Vagina (tissue), 2 donors: Measurements from ENCODE around the gene FBXL7. TPM values are rescaled to one million over a fixed set of nuclear protein-coding genes. Genes with fewer than 3 reads are reported as not detected.

Experiments used
- DNase-seq, 2 donors: peaks; one replicate each; pipeline ENCODE4 v3.0.0-alpha.2; 2017; ENCODE audit errors: extremely low spot score in 2 of 2
- H3K27ac ChIP-seq: fragments of 200-600 bp; sonication (generic); one replicate; pipeline ENCODE4 v1.5.1; 2019
- H3K27me3 ChIP-seq: fragments of 200-600 bp; sonication (generic); one replicate; pipeline ENCODE4 v1.5.1; 2019
- H3K36me3 ChIP-seq, 2 donors: fragments of 200-600 bp; sonication (generic); one replicate each; pipeline ENCODE4 v1.5.1; 2017 to 2019
- H3K4me1 ChIP-seq: fragments of 200-600 bp; sonication (generic); one replicate; pipeline ENCODE4 v1.5.1; 2019
- H3K4me3 ChIP-seq, 2 donors: fragments of 200-600 bp; sonication (generic); 1 replicate in 1 of 2; 2 replicates in 1 of 2; pipeline ENCODE4 v1.5.1; 2016 to 2019
- H3K9me3 ChIP-seq: fragments of 200-600 bp; sonication (generic); one replicate; pipeline ENCODE4 v1.5.1; 2019
- POLR2A ChIP-seq, 2 donors: fragments of 450-650 bp; IDR thresholded peaks; one replicate each; pipeline ENCODE4 v1.6.1; 2017; ENCODE audit warnings: antibody characterized with exemption in 2 of 2, mild to moderate bottlenecking in 2 of 2, moderate library complexity in 2 of 2
- POLR2AphosphoS5 ChIP-seq, 2 donors: sonication (generic); formaldehyde crosslinking; IDR thresholded peaks; one replicate each; pipeline ENCODE4 v1.9.0; 2017; ENCODE audit warnings: antibody characterized with exemption in 2 of 2, mild to moderate bottlenecking in 2 of 2, low read depth in 1 of 2; ENCODE audit not compliant: insufficient read depth in 1 of 2
- intact Hi-C: fragments of 100-400 bp; cut with DNase I; formaldehyde crosslinking; loops from one replicate; pipeline ENCODE4 v1.15.1; 2023
- total RNA-seq: library from RNA; depleted of rRNA; stranded (reverse); fragments of >200 nt; gene quantifications from one replicate; pipeline ENCODE4 v1.2.3, GENCODE V29; 2016
- TF ChIP-seq, protein P1 (sequence below), 3 experiments: fragments of 450-650 bp in 2 of 3; fragments of 200-600 bp in 1 of 3; sonication (generic) in 1 of 3; IDR thresholded peaks; one replicate each; pipeline ENCODE4 v1.5.1; 2017 to 2019; ENCODE audit warnings: antibody characterized with exemption in 3 of 3, mild to moderate bottlenecking in 2 of 3, moderate library complexity in 2 of 3

The FBXL7 gene
- total RNA-seq, 1 donor from 2014 or later = 21.1 TPM

- TF ChIP-seq POLR2A (IDR thresholded peaks at IDR 0.05) (no peak), POLR2AphosphoS5 (IDR thresholded peaks at IDR 0.05; ENCODE audit: insufficient read depth in 1 of 2, low read depth in 1 of 2) (no peak)
- TF ChIP-seq, protein P1, sequence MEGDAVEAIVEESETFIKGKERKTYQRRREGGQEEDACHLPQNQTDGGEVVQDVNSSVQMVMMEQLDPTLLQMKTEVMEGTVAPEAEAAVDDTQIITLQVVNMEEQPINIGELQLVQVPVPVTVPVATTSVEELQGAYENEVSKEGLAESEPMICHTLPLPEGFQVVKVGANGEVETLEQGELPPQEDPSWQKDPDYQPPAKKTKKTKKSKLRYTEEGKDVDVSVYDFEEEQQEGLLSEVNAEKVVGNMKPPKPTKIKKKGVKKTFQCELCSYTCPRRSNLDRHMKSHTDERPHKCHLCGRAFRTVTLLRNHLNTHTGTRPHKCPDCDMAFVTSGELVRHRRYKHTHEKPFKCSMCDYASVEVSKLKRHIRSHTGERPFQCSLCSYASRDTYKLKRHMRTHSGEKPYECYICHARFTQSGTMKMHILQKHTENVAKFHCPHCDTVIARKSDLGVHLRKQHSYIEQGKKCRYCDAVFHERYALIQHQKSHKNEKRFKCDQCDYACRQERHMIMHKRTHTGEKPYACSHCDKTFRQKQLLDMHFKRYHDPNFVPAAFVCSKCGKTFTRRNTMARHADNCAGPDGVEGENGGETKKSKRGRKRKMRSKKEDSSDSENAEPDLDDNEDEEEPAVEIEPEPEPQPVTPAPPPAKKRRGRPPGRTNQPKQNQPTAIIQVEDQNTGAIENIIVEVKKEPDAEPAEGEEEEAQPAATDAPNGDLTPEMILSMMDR (IDR thresholded peaks at IDR 0.05) = no peak
- intact Hi-C loops = no loop called here
- no peak overlapping the region for H3K4me3 ChIP-seq
- DNase-seq = no peak
- H3K4me1 ChIP-seq = peaks cover 11% of the 10 kb centered on the region
- H3K9me3 ChIP-seq = no peaks in the 10 kb centered on the region
- H3K27ac ChIP-seq = no peak overlapping the region
- no peaks in the 10 kb centered on the region for H3K27me3 ChIP-seq
- no peaks in the 10 kb centered on the region for H3K36me3 ChIP-seq
These were observed 202.1 kb downstream of the FBXL7 start for GRCh38 chr5:15702102-15702501.

DNA sequence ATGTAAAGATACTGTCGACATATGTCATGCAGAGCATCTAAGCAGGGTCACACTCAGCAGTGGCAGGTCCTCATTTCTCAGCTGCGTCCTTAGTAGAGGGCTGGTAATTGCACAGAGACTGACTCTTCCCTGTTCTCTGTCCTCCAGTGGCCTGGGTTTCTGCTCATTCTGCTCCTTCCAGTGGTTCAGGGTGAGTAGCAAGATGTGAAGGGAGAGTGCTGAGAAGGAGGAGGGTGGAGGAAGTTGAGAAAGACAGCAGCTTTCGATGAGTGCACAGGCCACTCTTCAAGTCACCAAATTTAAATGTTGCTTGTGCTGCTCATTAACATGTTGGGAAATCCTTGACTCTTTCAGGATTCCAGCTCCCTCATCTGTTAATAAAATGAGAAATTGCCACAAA, 203.9 kb downstream of the FBXL7 start:
- no peaks in the 10 kb centered on the region for H3K27me3 ChIP-seq
- intact Hi-C loops = no loop called here
- H3K27ac ChIP-seq = no peak overlapping the region

DNA sequence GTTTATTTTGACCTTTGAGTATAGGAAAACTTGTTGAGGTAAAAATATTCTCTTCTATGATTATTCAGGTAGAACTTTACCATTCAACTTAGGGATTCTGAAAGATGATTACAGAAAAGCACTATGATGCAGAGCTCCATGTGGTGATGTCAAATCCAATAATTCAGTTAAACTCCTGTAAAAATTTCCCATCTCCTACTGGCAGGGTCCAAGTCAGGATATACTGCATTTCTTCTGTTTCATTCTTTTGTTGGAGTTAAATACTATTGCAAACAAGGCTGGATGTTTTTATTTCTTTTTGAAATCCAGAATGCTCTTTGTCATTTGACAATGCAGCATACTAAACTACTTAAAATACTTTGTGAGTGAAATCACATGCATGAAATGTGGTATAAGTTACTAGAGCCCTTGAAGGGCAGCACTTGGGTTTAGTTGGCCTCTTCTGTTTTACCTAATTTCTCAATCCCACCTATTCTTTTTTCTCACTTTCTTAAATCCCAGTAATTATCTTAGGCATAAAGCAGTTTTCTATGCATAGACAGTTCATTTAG, 204.5 kb downstream of the FBXL7 start:
- no peak for DNase-seq
- Histone ChIP-seq H3K4me3 (no peak overlapping the region), H3K36me3 (no peaks in the 10 kb centered on the region), H3K4me1 (peaks cover 11% of the 10 kb centered on the region), H3K9me3 (no peaks in the 10 kb centered on the region), H3K27me3 (no peaks in the 10 kb centered on the region), H3K27ac (no peak overlapping the region)
- intact Hi-C loops = no loop called here
- TF ChIP-seq POLR2AphosphoS5 (IDR thresholded peaks at IDR 0.05; ENCODE audit: insufficient read depth in 1 of 2, low read depth in 1 of 2) (no peak), POLR2A (IDR thresholded peaks at IDR 0.05) (no peak)
- TF ChIP-seq, protein P1 (IDR thresholded peaks at IDR 0.05) = no peak

More for the DNA sequence above, 203.9 kb downstream of the FBXL7 start:
- TF ChIP-seq POLR2AphosphoS5 (IDR thresholded peaks at IDR 0.05; ENCODE audit: insufficient read depth in 1 of 2, low read depth in 1 of 2) (no peak), POLR2A (IDR thresholded peaks at IDR 0.05) (no peak)
- TF ChIP-seq, protein P1 (IDR thresholded peaks at IDR 0.05) = no peak
- H3K36me3 ChIP-seq = no peaks in the 10 kb centered on the region
- H3K9me3 ChIP-seq = no peaks in the 10 kb centered on the region
- peaks cover 11% of the 10 kb centered on the region for H3K4me1 ChIP-seq
- no peak for DNase-seq
- H3K4me3 ChIP-seq = no peak overlapping the region

- Histone ChIP-seq H3K36me3 (no peaks in the 10 kb centered on the region), H3K4me1 (no peaks in the 10 kb centered on the region), H3K9me3 (no peaks in the 10 kb centered on the region), H3K27ac (no peak overlapping the region), H3K27me3 (no peaks in the 10 kb centered on the region), H3K4me3 (no peak overlapping the region)
- intact Hi-C loops = no loop called here
- no peak for DNase-seq
- TF ChIP-seq POLR2AphosphoS5 (IDR thresholded peaks at IDR 0.05; ENCODE audit: insufficient read depth in 1 of 2, low read depth in 1 of 2) (no peak), POLR2A (IDR thresholded peaks at IDR 0.05) (no peak)
- TF ChIP-seq, protein P1 (IDR thresholded peaks at IDR 0.05) = no peak
These were observed 207.7 kb downstream of the FBXL7 start for GRCh38 chr5:15707631-15708030.

DNA sequence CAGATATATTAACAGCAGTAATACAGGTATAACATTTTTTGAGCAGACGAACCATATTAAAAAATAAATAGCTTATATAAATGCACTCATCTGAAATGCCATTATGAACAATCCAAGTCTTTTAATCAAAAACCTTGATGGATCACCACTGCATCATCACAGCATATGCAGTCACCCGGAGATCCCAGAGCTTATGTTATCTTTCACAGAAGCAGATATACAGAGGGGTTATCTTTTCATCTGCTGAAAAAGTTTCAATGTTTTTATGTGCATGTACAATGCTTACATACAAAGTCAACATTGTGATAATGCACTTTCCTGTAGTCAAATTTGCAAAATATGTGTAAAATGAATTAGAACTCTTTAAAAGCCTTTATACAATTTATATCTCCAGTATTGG, 211.9 kb downstream of the FBXL7 start:
- TF ChIP-seq POLR2A (IDR thresholded peaks at IDR 0.05) (no peak), POLR2AphosphoS5 (IDR thresholded peaks at IDR 0.05; ENCODE audit: insufficient read depth in 1 of 2, low read depth in 1 of 2) (no peak)
- TF ChIP-seq, protein P1 (IDR thresholded peaks at IDR 0.05) = no peak
- DNase-seq = no peak
- Histone ChIP-seq H3K27ac (no peak overlapping the region), H3K4me1 (no peaks in the 10 kb centered on the region), H3K27me3 (no peaks in the 10 kb centered on the region), H3K4me3 (no peak overlapping the region), H3K9me3 (no peaks in the 10 kb centered on the region), H3K36me3 (no peaks in the 10 kb centered on the region)
- intact Hi-C loops = no loop called here
